HepG2 (cell line): ENCODE measurements around the gene FGGY. TPM values are rescaled to one million over a fixed set of nuclear protein-coding genes. Genes with fewer than 3 reads are reported as not detected.
A peak's percentile ranks its signal among the peaks of the same experiment; 100 is the strongest.

ENCODE experiments used
- ATAC-seq: fragments of 200-7000 bp; cut with Tn5 transposase; 3 replicates; pipeline ENCODE4 v1.9.1; 2020; ENCODE audit warnings: mild to moderate bottlenecking, moderate library complexity
- BruUV-seq: library from RNA; stranded (reverse); fragments of 400-500 nt; replicated peaks from 2 replicates; lab custom pipeline; 2021; lab: Mats Ljungman, UMichigan
- CTCF ChIA-PET: fragments of 300-600 bp; formaldehyde crosslinking; extraction: SDS; loops from one replicate; lab custom pipeline; 2021; ENCODE audit warnings: low total read pairs, inconsistent platforms, low intra/inter-chr PET ratio; lab: Yijun Ruan, JAX
- POLR2A ChIA-PET: fragments of 350-600 bp; sonication (Branson Sonifier 250); formaldehyde crosslinking; loops from one replicate; lab custom pipeline; 2020; ENCODE audit warnings: antibody characterized with exemption, inconsistent platforms; lab: Yijun Ruan, JAX
- DNase-seq: peaks from one replicate; pipeline ENCODE4 v3.0.0-alpha.2; 2015; ENCODE audit warnings: low spot score
- FAIRE-seq: peaks from 3 replicates; lab custom pipeline; 2011; peaks lifted over from hg19 to GRCh38; lab: Jason Lieb, UNC
- H2AFZ ChIP-seq: one replicate; pipeline ENCODE4 v1.6.1; 2011; ENCODE audit warnings: low read length, inconsistent platforms
- H3K27ac ChIP-seq: fragments of 300-600 bp; 3 replicates; pipeline ENCODE4 v1.8.0; 2011; ENCODE audit warnings: mixed run types, mild to moderate bottlenecking, mixed read lengths, low read length, inconsistent platforms; ENCODE audit not compliant: insufficient read depth; ENCODE audit errors: extremely low read length
- H3K27me3 ChIP-seq, 2 experiments: fragments of 200-600 bp in 1 of 2; 2 replicates in 1 of 2; 3 replicates in 1 of 2; pipeline versions ENCODE4 v1.6.0 to v1.8.0; 2011; ENCODE audit warnings: low read length in 2 of 2, mild to moderate bottlenecking in 2 of 2, moderate library complexity in 2 of 2, inconsistent platforms in 1 of 2; ENCODE audit not compliant: insufficient read depth in 2 of 2, control insufficient read depth in 1 of 2
- H3K36me3 ChIP-seq, 2 experiments: fragments of 200-600 bp in 1 of 2; replicated peaks in 1 of 2; 2 replicates in 1 of 2; 3 replicates in 1 of 2; pipeline versions ENCODE4 v1.5.1 to v1.8.0; 2011; ENCODE audit warnings: low read length in 2 of 2, inconsistent platforms in 1 of 2; ENCODE audit not compliant: insufficient read depth in 2 of 2, control insufficient read depth in 1 of 2
- H3K4me1 ChIP-seq: 2 replicates; pipeline ENCODE4 v1.5.1; 2012; ENCODE audit warnings: low read length, inconsistent platforms; ENCODE audit not compliant: insufficient read depth
- H3K4me2 ChIP-seq: 2 replicates; pipeline ENCODE4 v1.6.0; 2011; ENCODE audit warnings: low read depth, low read length, inconsistent platforms
- H3K4me3 ChIP-seq, 3 experiments: fragments of 200-600 bp in 1 of 3; sonication (generic), shearing (Covaris generic) in 1 of 3; replicated peaks in 1 of 3; 2 replicates each; pipeline ENCODE4 v1.5.1; 2011 to 2016; ENCODE audit warnings: low read length in 3 of 3, inconsistent platforms in 2 of 3, low read depth in 2 of 3, mild to moderate bottlenecking in 2 of 3, control low read depth in 1 of 3, mixed read lengths in 1 of 3; ENCODE audit not compliant: insufficient read depth in 1 of 3
- H3K79me2 ChIP-seq: one replicate; pipeline ENCODE4 v1.6.1; 2011; ENCODE audit warnings: low read length, inconsistent platforms; ENCODE audit not compliant: insufficient read depth
- H3K9ac ChIP-seq: 2 replicates; pipeline ENCODE4 v1.6.0; 2011; ENCODE audit warnings: mild to moderate bottlenecking, low read depth, low read length, inconsistent platforms; ENCODE audit not compliant: insufficient read depth
- H3K9me3 ChIP-seq: 2 replicates; pipeline ENCODE4 v1.5.1; 2012; ENCODE audit warnings: mild to moderate bottlenecking, low read length
- H4K20me1 ChIP-seq: 2 replicates; pipeline ENCODE4 v1.6.0; 2011; ENCODE audit warnings: inconsistent platforms, mild to moderate bottlenecking, low read length, moderate library complexity; ENCODE audit not compliant: insufficient read depth
- ADNP ChIP-seq: sonication (generic); formaldehyde crosslinking; IDR thresholded peaks from 2 replicates; pipeline ENCODE4 v1.4.0; 2020; ENCODE audit warnings: missing genetic modification reagents
- ATRX ChIP-seq: sonication (generic); formaldehyde crosslinking; IDR thresholded peaks from 2 replicates; pipeline ENCODE4 v1.4.0; 2020; ENCODE audit warnings: missing genetic modification reagents, borderline replicate concordance
- CC2D1A ChIP-seq: sonication (generic); formaldehyde crosslinking; IDR thresholded peaks from 2 replicates; pipeline ENCODE4 v1.8.1; 2023; ENCODE audit warnings: mild to moderate bottlenecking, missing genetic modification reagents
- FOXA1 ChIP-seq, 2 experiments: fragments of 450-650 bp in 1 of 2; sonication (generic) in 1 of 2; formaldehyde crosslinking in 1 of 2; IDR thresholded peaks; 2 replicates each; pipeline versions ENCODE4 v1.4.0 to v1.6.1; 2016 to 2020; ENCODE audit warnings: missing genetic modification reagents in 1 of 2
- FOXA3 ChIP-seq: IDR thresholded peaks from 2 replicates; pipeline ENCODE4 v1.6.1; 2016; ENCODE audit warnings: missing genetic modification reagents, missing compliant biosample characterization
- SYNCRIP ChIP-seq: fragments of 200-400 bp; formaldehyde crosslinking; IDR thresholded peaks from 2 replicates; pipeline ENCODE4 v1.6.1; 2018; ENCODE audit warnings: mild to moderate bottlenecking, low read depth, low read length; ENCODE audit not compliant: insufficient read depth
- XRCC5 ChIP-seq: fragments of 200-400 bp; formaldehyde crosslinking; optimal IDR thresholded peaks from 2 replicates; pipeline ENCODE3; 2017; ENCODE audit warnings: mild to moderate bottlenecking, low read length
- ZBTB37 ChIP-seq: sonication (generic); formaldehyde crosslinking; IDR thresholded peaks from 2 replicates; pipeline ENCODE4 v1.4.0; 2020; ENCODE audit warnings: mild to moderate bottlenecking, missing genetic modification reagents
- ZNF224 ChIP-seq: sonication (generic); formaldehyde crosslinking; IDR thresholded peaks from 2 replicates; pipeline ENCODE4 v1.5.0; 2020; ENCODE audit warnings: mild to moderate bottlenecking, missing genetic modification reagents
- WGBS: methylation state at CpG from one replicate; pipeline ENCODE4 v1.1.6; 2017; ENCODE audit warnings: low lambda C conversion rate; 5-methylcytosine and 5-hydroxymethylcytosine counted together
- in situ Hi-C: cut with HindIII; loops from 2 replicates; pipeline ENCODE4 v1.10.0; 2017; ENCODE audit warnings: low pct_unique_long_range_greater_than_20kb; ENCODE audit not compliant: extremely low pct_ligation_motif_present
- intact Hi-C: fragments of 100-400 bp; cut with micrococcal nuclease; formaldehyde crosslinking; loops from one replicate; pipeline ENCODE4 v1.10.0; 2022; ENCODE audit not compliant: unreplicated experiment
- polyA plus RNA-seq, 8 experiments: library from polyadenylated mRNA; depleted of rRNA in 3 of 8; stranded (reverse) in 7 of 8; unstranded in 1 of 8; fragments of >200 nt; fragmentation: Illumina TruSeq in 4 of 8; extraction: Trizol in 4 of 8; gene quantifications; 2 replicates each; pipeline versions ENCODE4 v1.2.1 to v1.2.3, GENCODE V29; 2011 to 2016; ENCODE audit warnings: low read depth in 4 of 8, missing spikeins in 1 of 8, mixed read lengths in 1 of 8; ENCODE audit not compliant: insufficient read depth in 1 of 8
- total RNA-seq, 5 experiments: library from RNA; depleted of rRNA; stranded (reverse); fragments of >200 nt; fragmentation: Illumina TruSeq; extraction: Trizol; gene quantifications; 2 replicates each; pipeline ENCODE4 v1.2.3, GENCODE V29; 2016; ENCODE audit warnings: low read depth in 1 of 5
- TF ChIP-seq, protein P1 (sequence below): sonication (generic); formaldehyde crosslinking; IDR thresholded peaks from 2 replicates; pipeline ENCODE4 v1.5.1; 2020; ENCODE audit warnings: mild to moderate bottlenecking, missing genetic modification reagents, borderline replicate concordance
- TF ChIP-seq, protein P2 (sequence below): sonication (generic); formaldehyde crosslinking; IDR thresholded peaks from 2 replicates; pipeline ENCODE4 v1.4.0; 2020; ENCODE audit warnings: missing genetic modification reagents
- TF ChIP-seq, protein P3 (sequence below): sonication (generic); formaldehyde crosslinking; IDR thresholded peaks from 2 replicates; pipeline ENCODE4 v1.8.0; 2022; ENCODE audit warnings: mild to moderate bottlenecking, missing genetic modification reagents

The FGGY gene
- total and polyA plus RNA-seq, 2 of the 13 experiments (the other 11 are each of a cell fraction or from before 2014, with no cell fraction given), result 15.7 to 27.5 TPM

- in situ Hi-C loops, result no loop called here
- TF ChIP-seq ATRX (CRISPR knock-in tag) (no peak), ZNF224 (CRISPR knock-in tag) (no peak)
- TF ChIP-seq, protein P1, sequence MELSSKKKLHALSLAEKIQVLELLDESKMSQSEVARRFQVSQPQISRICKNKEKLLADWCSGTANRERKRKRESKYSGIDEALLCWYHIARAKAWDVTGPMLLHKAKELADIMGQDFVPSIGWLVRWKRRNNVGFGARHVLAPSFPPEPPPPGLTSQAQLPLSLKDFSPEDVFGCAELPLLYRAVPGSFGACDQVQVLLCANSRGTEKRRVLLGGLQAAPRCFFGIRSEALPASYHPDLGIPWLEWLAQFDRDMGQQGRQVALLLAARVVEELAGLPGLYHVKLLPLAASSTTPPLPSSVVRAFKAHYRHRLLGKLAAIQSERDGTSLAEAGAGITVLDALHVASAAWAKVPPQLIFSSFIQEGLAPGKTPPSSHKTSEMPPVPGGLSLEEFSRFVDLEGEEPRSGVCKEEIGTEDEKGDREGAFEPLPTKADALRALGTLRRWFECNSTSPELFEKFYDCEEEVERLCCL (CRISPR knock-in tag), result no peak
- TF ChIP-seq, protein P2, sequence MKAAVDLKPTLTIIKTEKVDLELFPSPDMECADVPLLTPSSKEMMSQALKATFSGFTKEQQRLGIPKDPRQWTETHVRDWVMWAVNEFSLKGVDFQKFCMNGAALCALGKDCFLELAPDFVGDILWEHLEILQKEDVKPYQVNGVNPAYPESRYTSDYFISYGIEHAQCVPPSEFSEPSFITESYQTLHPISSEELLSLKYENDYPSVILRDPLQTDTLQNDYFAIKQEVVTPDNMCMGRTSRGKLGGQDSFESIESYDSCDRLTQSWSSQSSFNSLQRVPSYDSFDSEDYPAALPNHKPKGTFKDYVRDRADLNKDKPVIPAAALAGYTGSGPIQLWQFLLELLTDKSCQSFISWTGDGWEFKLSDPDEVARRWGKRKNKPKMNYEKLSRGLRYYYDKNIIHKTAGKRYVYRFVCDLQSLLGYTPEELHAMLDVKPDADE, result no peak
- H3K9me3 ChIP-seq, result peaks cover 23% of the 10 kb centered on the region
- H3K9ac ChIP-seq, result no peak overlapping the region
- no peak overlapping the region for H3K27ac ChIP-seq
- FAIRE-seq (no peak), DNase-seq (no peak), ATAC-seq (no peak)
- H3K4me1 ChIP-seq, result peaks cover 32% of the 10 kb centered on the region
- no peak overlapping the region for H3K4me3 ChIP-seq
- CTCF ChIA-PET, result no interaction called here
- intact Hi-C loops, result no loop called here
- H2AFZ ChIP-seq, result no peak overlapping the region
- WGBS, result 82% methylated on average over 5 of the region's 5 CpGs
- H4K20me1 ChIP-seq, result no peaks in the 10 kb centered on the region
- BruUV-seq, result no TSS peak
- POLR2A ChIA-PET, result no interaction called here
- H3K36me3 ChIP-seq, result no peaks in the 10 kb centered on the region; a peak in 1 of 5 replicates
- no peak overlapping the region for H3K4me2 ChIP-seq
- no peaks in the 10 kb centered on the region for H3K27me3 ChIP-seq
- no peaks in the 10 kb centered on the region for H3K79me2 ChIP-seq
Measured at GRCh38 chr1:59737638-59738037, 440.7 kb downstream of the FGGY start.

DNA sequence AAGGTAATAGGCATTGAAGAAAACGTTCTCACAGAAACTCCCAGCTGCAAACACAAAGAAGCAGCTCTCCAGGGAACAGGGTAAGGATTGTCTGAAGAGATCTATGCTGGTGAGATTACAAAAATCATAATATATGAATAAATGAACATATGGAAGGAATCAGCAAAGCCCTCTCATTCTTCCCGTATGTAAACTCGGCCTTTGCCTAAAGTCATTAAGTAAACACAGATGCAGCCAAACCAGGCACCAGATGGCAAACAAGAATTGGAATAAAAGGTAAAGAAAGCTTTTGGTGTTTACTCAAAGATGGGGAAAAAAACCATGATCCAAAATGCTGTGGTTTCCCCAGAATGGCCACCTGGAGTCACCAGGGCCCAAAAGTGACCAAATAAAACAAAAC lies 441.3 kb downstream of the FGGY start:
- DNase-seq (peak; percentile 18), ATAC-seq (no peak), FAIRE-seq (no peak)
- no TSS peak for BruUV-seq
- ChIA-PET CTCF (no interaction called here), POLR2A (no interaction called here)
- H2AFZ ChIP-seq, result no peak overlapping the region
- WGBS, result 62% methylated on average over 3 of the region's 3 CpGs
- H3K4me3 ChIP-seq, result no peak overlapping the region
- no peaks in the 10 kb centered on the region for H4K20me1 ChIP-seq
- no peak overlapping the region for H3K9ac ChIP-seq
- no peak overlapping the region for H3K4me2 ChIP-seq
- no peaks in the 10 kb centered on the region; a peak in 1 of 5 replicates for H3K36me3 ChIP-seq
- H3K27ac ChIP-seq, result no peak overlapping the region
- H3K79me2 ChIP-seq, result no peaks in the 10 kb centered on the region
- H3K9me3 ChIP-seq, result peaks cover 23% of the 10 kb centered on the region
- H3K27me3 ChIP-seq, result no peaks in the 10 kb centered on the region
- H3K4me1 ChIP-seq, result peaks cover 29% of the 10 kb centered on the region
- intact Hi-C loops, result no loop called here
- in situ Hi-C loops, result no loop called here
- no peak for TF ChIP-seq XRCC5
- TF ChIP-seq FOXA1 (IDR thresholded peaks at IDR 0.05), result no peak
- peak; percentile 53; the same call in 1 of the 2 replicates for TF ChIP-seq FOXA1 (CRISPR knock-in tag; IDR thresholded peaks at IDR 0.05)
- TF ChIP-seq ADNP (CRISPR knock-in tag), result no peak
- TF ChIP-seq ZBTB37, result 0 out of 2 replicates have a peak, but pooled peaks have one; percentile 68
- TF ChIP-seq FOXA3 (CRISPR knock-in tag), result peak; percentile 40; the same call in 1 of the 2 replicates
- no peak for TF ChIP-seq SYNCRIP
- no peak for TF ChIP-seq CC2D1A (CRISPR knock-in tag)
- TF ChIP-seq, protein P3, sequence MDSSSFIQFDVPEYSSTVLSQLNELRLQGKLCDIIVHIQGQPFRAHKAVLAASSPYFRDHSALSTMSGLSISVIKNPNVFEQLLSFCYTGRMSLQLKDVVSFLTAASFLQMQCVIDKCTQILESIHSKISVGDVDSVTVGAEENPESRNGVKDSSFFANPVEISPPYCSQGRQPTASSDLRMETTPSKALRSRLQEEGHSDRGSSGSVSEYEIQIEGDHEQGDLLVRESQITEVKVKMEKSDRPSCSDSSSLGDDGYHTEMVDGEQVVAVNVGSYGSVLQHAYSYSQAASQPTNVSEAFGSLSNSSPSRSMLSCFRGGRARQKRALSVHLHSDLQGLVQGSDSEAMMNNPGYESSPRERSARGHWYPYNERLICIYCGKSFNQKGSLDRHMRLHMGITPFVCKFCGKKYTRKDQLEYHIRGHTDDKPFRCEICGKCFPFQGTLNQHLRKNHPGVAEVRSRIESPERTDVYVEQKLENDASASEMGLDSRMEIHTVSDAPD (CRISPR knock-in tag), result peak; percentile 77; the same call in 1 of the 2 replicates
